ELF-1 (cell line): ENCODE measurements around the gene PTTG1IP2.

ENCODE experiments used
- DNase-seq: peaks from one replicate; pipeline ENCODE4 v3.0.0-alpha.2; 2016; ENCODE audit warnings: low read depth, low spot score

Gene PTTG1IP2

DNA sequence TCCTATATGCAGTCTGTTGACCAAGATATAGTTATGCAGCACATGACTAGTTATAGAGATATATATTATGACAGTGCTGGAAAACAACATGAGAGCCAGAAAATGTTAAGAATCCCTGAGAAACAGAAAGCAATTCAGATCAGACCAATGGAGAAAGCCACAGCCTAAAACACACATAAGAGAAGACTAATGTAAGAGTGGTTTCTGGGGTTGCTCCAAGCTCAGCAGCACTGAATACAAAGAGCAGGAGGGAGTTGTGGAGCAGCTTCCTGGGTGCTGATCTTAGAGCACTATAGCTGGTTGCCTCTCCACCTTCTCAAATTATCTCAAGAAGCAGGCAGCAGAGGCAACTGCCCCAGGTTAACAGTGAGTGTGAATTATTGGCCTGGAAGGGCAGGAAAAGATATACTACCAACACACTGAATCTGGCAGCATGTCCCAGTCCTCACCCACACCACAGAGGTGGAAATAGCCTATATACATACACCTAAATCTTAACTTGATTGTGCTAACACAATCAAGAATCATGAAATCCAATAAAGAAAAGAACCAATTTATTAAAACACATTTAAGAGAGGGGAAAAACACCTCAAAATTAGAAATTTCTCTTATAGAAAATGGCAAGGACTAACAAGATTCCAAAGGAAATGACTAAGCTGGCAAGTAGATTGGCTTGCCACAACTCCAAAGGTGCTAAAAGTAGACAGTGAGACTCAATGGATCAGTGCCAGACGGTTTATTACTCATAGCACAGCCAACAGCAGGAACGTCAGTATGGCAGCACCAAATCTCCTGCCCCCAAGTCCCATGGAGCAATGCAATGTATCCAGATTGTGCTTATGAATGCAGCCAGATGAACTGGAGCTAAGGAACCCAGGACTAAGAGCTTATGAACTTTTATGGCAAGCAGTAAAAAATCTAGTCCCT lies 5.1 kb downstream of the PTTG1IP2 start:
- no peak for DNase-seq

GRCh38 chr7:90483251-90483650 lies 13.8 kb downstream of the PTTG1IP2 start:
- DNase-seq: no peak

GRCh38 chr7:90484706-90485105 lies 15.3 kb downstream of the PTTG1IP2 start:
- DNase-seq: no peak

GRCh38 chr7:90485734-90486316 lies 16.4 kb downstream of the PTTG1IP2 start:
- no peak for DNase-seq

DNA sequence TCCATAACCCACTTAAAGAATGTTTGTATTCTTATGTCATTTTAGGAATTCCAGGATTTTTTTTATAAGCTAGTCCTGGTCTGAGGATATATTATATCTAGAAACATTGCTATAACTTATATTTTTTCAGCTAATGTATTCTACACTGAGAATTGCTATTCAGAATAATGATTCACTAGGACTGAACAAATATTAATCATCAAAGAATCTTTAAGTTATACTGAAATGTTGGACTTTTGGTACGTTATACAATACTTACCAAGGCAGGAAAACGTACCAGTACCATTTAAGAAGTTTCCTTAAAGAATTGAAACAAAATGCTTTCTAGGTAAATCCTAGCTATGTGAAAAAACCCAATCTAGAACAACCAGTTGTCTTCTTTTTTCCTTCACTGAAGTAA lies 18.4 kb downstream of the PTTG1IP2 start:
- no peak for DNase-seq

- no peak for DNase-seq
Measured at GRCh38 chr7:90488220-90488619, 18.8 kb downstream of the PTTG1IP2 start.

GRCh38 chr7:90492250-90492649 lies 22.8 kb downstream of the PTTG1IP2 start:
- DNase-seq: no peak

- DNase-seq: no peak
Measured at GRCh38 chr7:90495241-90495640, 25.8 kb downstream of the PTTG1IP2 start.

DNA sequence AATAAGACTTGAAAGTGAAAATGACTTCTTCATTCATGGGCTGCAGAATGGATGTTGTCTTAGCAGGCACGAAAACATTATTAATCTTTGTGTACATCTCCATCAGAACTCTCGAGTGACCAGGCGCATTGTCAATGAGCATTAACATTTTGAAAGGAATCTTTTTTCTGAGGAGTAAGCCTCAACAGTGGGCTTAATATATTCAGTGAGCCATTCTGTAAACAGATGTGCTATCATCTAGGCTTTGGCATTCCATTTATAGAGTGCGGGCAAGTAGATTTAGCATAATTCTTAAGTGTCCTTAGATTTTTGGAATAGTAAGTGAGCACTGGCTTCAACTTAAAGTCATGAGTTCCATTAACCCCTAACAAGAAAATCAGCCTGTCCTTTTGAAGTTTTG lies 33.1 kb downstream of the PTTG1IP2 start:
- DNase-seq: no peak

DNA sequence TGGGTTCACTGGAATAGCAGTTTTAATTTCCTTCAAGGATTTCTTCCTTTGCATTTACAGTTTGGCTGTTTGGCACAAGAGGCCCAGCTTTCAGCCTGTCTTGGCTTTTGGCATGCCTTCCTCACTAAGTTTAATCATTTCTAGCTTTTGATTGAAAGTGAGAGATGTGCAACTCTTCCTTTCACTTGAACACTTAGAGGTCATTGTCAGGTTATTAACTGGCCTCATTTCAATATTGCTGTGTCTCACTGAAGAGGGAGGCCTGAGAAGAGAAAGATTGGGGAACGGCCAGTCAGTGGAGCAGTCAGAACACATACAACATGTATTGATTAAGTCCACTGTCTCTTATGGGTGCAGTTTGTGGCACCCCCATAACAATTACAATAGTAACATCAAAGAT lies 33.9 kb downstream of the PTTG1IP2 start:
- DNase-seq: no peak

DNA sequence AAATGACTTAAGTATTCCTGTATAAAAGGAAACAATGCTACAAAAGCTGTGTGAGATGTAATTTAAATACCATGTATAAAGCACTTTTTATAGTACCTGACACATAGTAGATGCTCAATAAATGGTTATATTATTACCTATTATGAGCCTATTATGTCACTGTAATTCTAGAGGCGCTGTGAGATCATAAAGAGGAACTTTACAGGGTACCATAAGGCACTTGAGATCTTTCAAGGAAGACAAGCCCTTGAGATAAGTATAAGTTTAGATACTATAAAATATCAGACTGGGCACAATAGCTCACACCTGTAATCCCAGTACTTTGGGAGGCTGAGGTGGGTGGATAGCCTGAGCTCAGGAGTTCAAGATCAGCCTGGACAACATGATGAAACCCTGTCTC lies 38.3 kb downstream of the PTTG1IP2 start:
- DNase-seq: no peak

DNA sequence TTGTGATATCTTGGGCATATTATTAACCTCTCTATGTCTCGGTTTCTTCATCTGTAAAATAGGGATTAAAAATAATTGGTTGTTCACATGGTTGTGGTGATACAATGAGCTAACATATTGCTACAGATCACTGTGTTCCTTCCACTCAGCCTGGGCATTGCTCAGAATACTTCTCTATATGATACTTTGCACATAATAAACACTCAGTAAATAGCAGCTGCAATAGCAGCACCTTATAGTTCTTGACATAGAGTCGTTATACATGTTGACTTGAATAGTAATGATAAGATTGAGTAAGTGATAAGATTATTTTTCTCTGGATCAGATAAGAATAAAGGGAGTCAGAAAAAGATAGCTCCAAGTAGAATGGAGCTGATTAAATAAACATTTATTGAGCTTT lies 42.3 kb downstream of the PTTG1IP2 start:
- no peak for DNase-seq

DNA sequence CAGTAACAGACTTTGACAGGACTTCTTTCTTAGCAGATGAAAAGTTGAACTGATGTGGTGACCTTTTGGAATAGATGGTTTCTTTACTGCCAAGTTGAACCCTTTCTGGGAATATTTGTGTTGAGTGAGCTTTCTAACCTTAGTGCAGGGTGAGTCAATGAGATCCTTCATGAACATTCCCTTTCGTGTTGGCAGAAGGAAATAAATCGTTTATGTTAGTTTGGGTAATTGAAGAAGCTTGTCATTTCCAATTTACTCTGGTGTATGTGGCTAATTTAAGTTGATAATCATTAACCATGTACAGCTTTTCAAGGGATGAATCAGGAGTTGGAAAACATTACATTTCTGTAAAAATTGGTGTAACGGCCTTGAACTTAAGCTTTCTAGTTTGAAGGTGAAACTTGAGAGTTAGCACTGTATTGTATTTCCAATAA lies 43.4 kb downstream of the PTTG1IP2 start:
- DNase-seq: no peak

- no peak for DNase-seq
Measured at GRCh38 chr7:90516257-90516656, 46.8 kb downstream of the PTTG1IP2 start.

DNA sequence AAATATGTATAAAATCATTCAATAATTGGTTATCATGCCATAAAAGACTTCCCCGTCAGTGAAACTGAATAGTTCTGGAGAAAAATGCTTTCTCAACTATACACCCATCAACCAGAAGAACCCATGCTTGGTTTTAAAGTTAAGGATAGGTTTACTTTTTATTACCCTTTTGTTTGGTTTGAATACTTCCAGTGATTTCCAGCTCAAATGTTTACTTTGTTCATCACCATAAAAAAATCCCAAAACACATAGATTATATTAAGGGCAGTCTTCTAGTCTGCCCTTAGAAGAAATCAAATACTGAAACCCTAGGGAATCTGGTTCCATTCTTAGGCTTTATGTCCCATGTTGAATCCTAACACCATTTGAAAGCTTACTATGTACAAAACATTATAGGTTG lies 49.2 kb downstream of the PTTG1IP2 start:
- no peak for DNase-seq

DNA sequence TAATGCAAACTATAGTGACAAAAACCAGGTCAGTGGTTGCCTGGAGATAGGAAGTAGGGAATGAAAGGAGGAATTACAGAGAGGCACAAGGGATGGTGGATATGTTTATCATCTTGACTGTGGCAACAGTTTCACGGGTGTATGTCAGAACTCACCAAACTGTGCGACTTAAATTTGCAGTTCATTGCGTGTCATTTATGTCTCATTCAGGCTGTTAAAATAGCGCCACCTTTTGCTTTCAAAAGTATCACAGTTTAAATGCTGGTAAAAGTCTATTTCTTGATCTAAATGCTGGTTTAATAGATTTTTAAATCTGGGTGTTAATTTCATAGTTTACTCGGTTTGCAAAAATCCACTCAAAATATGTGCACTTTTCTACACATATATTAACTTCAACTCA lies 51.0 kb downstream of the PTTG1IP2 start:
- no peak for DNase-seq

DNA sequence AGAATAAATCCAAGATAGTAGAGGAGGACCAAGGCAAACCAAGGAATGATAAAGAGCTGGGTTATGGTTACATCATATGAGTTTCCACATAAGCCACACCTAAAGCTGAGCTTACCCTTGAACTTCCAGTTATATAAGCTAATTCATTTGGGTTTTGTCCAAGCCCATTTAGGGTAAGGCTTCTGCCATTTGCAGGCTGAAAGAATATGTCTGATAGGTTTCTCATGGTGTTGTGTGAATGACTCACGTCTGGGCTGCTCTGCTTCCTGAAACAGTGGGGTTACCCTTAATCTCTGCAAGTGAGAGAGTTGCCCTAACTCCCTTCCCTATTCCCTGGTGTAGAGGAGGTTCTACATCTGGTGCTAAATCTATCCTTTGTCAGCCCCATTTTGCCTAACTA lies 60.8 kb downstream of the PTTG1IP2 start:
- no peak for DNase-seq

DNA sequence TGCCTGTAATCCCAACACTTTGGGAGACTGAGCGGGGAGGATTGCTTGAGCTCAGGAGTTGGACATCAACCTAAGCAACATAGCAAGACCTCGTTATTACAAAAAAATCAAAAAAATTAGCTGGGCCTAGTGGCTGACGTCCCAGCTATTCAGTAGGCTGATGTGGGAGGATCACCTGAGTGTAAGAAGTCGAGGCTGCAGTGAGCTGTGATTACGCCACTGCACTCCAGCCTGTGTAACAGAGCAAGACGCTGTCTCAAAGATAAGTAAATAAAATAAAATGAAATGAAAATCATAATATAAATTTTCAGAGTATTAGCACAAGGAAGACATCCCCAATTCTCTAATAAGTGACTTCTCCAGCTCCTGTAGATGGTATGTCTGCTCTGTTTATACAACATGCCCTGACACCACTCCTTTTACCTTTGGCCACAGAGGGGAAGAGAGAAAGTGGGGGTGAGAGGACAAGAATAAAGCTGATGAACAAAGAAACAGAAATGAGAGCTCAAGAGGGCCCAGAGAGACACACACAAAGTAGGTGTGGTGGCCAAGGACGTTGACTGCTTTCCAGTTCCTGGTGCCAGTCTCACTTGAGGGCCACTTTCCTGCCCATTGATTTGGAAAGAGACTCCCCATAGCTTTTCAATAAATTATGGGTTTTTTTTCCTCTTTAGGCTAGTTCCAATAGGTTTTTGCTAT lies 62.9 kb downstream of the PTTG1IP2 start:
- no peak for DNase-seq

DNA sequence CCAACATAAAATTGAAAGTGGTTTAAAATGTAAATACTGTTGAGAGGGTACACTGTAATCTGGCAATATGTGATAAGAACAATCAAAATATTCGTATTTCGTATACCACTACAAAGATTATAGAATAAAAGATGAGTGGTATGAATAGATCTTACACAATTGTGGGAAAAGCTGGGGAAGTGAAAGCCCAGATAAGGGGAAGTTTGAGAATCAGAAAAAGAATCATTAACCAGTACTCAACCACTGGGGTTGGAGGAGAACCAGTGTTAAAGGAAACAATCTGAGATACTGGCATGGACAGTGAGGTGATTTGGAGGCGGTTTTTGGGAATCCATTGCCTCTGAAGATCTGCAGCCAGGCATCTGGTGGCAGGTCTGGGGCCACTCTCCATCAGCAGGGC lies 67.0 kb downstream of the PTTG1IP2 start:
- no peak for DNase-seq

- DNase-seq: no peak
Measured at GRCh38 chr7:90538405-90538804, 69.0 kb downstream of the PTTG1IP2 start.

- DNase-seq: no peak
Measured at GRCh38 chr7:90540406-90540805, 71.0 kb downstream of the PTTG1IP2 start.

DNA sequence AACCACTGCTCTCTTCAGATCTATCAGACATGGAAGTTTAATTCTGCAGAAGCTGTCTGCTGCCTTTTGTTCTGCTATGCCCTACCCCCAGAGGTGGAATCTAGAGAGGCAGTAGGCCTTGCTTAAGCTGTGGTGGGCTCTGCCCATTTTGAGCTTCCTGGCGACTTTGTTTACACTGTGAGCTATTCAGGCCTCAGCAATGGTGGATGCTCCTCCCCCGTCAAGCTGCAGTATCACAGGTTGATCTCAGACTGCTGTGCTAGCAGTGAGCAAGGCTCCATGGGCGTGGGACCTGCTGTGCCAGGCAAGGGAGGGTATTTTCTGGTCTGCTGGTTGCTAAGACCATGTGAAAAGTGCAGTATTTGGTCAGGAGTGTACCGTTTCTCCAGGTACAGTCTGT lies 81.6 kb downstream of the PTTG1IP2 start:
- peak; percentile 51 for DNase-seq

DNA sequence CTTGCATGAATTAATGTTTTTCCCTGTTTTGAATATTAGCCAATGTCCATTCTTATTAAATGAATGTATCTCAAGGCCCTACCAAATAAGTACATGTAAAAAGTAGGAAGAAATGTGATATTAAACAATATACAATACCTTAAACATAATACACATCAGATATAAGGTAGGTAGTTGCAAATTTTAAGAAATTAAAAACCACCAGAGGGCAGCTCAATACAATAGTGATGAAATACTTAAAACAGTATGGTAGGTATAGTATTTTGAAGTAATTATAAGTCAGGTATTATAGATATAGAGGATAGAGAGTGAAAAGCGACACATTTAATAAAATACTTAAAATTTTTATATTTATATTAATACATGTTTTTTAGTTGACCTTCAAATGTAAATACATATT lies 83.1 kb downstream of the PTTG1IP2 start:
- no peak for DNase-seq
